A549 treated with ZK216348 at 1 μM for 4 hours (cell line): Measurements from ENCODE around the gene FOXD2. TPM values are rescaled to one million over a fixed set of nuclear protein-coding genes. Genes with fewer than 3 reads are reported as not detected.

Experiments
- total RNA-seq: library from RNA; stranded (reverse); fragments of 200-300 nt; extraction: Qiagen RNA extraction; gene quantifications from 5 replicates; pipeline ENCODE4 v1.2.3, GENCODE V29; 2022; ENCODE audit warnings: low read depth

FOXD2 gene
- total RNA-seq = 0.34 to 0.73 TPM (median 0.54 TPM) in 5 replicates

GRCh38 chr1:47437447-47438164 lies at the start of gene FOXD2:
Gene FOXD2 (plus strand): TSS chr1:47438044. CDS start chr1:47438136, 92 bp downstream.

GRCh38 chr1:47415728-47416318 lies 22.0 kb upstream of the FOXD2 start, which contains the start of gene FOXE3:
Gene FOXE3 (plus strand): TSS chr1:47416285. CDS start chr1:47416316, 31 bp downstream.

Other genes with a start within 250 kb of the FOXD2 start
- gene PDZK1IP1, start 248.0 kb upstream of the FOXD2 start, total RNA-seq = 5.8 to 11.2 TPM (median 6.8 TPM) in 5 replicates
- not detected in 5 replicates for gene TAL1, start 205.8 kb upstream of the FOXD2 start, total RNA-seq
- gene STIL, start 123.9 kb upstream of the FOXD2 start, total RNA-seq = 9.3 to 10.9 TPM (median 10.3 TPM) in 5 replicates
- 36.2 to 83.4 TPM (median 64.0 TPM) in 5 replicates for gene CMPK1, start 104.3 kb upstream of the FOXD2 start, total RNA-seq
- 0.07 to 0.11 TPM in 2 of 5 replicates, not detected in the others for gene FOXE3, start 21.8 kb upstream of the FOXD2 start, total RNA-seq